Astrocyte of the hippocampus (primary cell): Measurements from ENCODE around the gene EMC8.
"Not testable (repeated sequence)": the region's sequence is repeated elsewhere in the genome, so short reads cannot be mapped to it uniquely, and the experiment has no call there.

Source experiments
- DNase-seq: peaks from one replicate; pipeline ENCODE4 v3.0.0; 2011; ENCODE audit warnings: low read depth, low spot score

The EMC8 gene

DNA sequence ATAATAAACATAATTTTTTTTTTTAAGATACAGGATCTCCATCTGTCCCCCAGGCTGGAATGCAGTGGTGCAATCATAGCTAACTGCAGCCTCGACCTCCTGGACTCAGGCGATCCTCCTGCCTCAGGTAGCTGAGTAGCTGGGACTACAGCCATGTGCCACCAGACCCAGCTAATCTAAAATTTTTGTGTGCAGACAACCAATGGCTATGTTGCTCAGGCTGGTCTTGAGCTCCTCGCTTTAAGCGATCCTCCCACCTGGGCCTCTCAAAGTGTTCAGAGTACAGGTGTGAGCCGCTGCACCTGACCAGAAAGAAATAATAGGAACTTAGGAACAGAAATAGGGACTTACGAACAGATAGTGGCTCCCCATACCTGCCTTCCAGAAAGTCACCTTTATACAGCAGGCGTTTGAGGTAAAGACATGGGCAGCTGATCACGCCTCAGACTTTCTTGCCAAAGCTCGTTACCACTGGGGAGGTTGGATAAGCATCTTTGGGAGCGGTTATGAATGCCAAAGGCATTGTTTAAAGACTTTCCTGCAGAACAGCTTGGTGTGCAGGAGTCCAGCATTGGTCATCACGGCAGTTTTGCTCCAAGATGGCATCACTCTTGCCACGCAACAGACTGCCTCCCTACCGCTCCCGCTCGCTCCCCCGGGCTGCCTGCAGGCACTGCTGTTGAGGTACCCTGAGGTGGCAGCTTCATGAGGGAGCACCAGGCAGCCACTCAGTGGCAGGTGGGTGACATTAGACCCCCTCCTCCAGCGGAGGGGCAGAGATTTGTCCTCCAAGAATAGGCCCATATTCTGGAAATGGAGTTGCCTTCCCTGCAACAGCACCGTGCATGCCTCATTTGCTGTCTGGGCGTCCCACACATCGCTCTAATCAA, 13.7 kb upstream of the EMC8 start:
- no peak for DNase-seq

- DNase-seq = peak; percentile 18
Observed at GRCh38 chr16:85812031-85812807, 12.9 kb upstream of the EMC8 start.

- no peak for DNase-seq
Observed at GRCh38 chr16:85810742-85811115, 11.4 kb upstream of the EMC8 start.

DNA sequence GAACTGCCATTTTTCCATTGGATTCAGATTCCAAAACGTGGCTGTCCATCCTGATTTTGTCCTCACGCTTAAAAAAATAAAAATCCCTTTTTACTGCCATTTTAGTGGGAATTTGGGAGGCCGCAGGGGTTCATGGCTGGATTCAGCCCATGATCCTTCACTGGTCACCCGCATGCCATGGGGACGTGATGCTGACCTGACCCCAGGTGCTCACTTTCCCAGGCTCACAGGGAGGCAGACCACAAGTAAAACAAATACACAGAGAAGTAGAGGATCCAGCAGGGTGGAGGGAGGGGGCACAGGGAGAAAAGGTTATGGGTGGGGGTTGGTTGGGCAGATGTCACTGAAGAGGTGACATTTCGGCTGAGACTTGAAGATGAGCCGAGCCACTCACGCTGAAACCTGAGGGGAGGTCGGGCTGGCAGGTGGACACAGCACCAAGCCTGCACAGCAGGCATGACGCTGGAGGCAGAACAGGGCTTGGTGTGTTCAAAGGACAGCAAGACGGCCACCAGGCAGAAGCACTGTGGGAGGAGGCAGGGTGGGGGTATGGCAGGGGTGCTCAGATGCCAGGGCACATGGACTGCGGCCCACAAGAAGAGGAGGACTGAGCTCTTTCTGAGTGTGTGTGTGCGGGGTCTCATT, 10.9 kb upstream of the EMC8 start:
- no peak for DNase-seq

DNA sequence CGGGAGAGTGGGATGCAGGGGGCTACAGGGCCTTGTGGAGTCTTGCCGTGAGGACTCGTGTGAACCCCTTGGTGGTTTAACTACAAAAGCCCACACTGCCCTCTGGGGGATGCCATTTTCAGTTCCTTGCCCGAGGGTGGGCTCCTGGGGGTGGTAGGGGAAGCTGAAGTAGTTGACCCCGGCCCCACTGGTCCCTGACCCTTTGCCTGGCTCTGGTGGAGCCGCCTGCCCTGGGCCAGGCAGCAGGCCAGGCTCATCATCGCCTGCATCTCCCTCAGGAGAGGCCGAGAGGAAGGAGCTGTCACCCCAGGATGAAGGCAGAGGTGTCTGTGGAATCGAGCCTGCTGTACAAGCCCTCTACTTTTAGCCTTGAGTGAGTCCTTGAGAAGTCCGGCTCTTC, 10.3 kb upstream of the EMC8 start:
- no peak for DNase-seq

DNA sequence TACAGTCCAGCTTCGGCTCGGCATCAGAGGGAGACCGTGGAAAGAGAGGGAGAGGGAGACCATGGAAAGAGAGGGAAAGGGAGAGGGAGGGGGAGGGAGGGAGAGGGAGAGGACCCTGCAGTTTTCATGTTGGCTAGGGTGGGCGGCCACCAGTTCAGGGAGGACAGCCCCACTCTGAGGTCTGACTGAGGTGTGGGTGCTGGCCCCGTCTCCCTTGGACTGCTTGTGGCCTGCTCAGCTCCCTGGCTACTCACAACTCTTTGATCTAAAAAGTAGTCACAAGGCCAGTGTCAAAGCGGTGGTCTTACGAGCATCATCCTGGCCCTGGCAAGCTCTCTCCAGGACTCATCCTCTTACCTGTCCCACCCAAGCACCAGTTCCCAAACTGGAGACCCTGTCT, 9.6 kb upstream of the EMC8 start:
- no peak for DNase-seq

- not testable (repeated sequence) for DNase-seq
Observed at GRCh38 chr16:85808104-85808503, 8.8 kb upstream of the EMC8 start.

GRCh38 chr16:85807340-85807739, 8.0 kb upstream of the EMC8 start:
- DNase-seq = not testable (repeated sequence)

GRCh38 chr16:85806539-85806938, 7.2 kb upstream of the EMC8 start:
- no peak for DNase-seq

- DNase-seq = no peak
Observed at GRCh38 chr16:85805442-85806045, 6.2 kb upstream of the EMC8 start.

- DNase-seq = no peak
Observed at GRCh38 chr16:85803570-85803969, 4.2 kb upstream of the EMC8 start.

DNA sequence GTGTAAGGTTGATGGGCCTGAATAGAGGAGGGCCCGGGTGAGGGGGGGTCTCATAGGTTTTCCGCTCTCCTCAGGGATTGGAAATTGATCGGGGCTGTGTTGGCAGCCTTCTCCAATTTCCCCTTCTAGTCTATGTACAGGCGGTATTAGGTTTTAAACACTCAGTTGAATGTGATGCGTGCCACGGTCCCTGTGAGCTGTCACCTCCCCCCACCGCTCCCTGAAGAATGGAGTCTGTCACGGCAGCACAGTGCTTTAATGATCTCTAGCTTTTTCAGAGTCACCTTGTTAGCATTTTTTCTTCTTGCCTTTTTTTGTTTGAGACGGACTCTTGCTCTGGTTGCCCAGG, 951 bp upstream of the EMC8 start:
- DNase-seq = peak; percentile 64

DNA sequence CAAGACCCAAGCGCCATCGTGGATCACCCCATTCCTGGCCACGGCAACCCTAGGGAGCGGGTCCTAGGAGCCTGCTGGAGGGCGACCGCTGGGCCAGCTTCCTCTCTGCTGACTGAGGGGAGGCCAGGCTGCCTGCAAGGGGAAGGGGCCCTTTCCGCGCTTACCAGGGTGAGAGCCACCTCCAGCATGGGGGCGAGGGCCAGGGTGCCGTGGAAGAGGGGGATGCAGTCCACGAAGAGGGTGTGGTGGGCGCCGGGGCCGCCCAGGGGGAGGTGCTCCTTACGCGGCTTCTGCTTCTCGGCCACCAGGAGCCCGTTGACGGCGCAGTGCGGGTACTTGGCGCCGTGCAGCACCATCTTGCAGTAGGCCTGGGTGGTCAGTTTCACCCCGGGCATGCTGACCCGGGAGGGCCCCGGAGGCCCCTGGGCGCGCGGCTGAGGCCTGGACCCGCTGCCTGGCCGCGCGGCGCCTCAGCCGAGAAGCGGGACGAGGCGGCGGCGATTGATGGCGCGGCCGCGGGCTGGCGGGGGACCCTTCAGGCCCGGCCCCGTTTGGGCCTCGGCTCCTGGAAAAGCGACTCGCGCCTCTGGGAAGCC, 345 bp downstream of the EMC8 start:
- no peak for DNase-seq

DNA sequence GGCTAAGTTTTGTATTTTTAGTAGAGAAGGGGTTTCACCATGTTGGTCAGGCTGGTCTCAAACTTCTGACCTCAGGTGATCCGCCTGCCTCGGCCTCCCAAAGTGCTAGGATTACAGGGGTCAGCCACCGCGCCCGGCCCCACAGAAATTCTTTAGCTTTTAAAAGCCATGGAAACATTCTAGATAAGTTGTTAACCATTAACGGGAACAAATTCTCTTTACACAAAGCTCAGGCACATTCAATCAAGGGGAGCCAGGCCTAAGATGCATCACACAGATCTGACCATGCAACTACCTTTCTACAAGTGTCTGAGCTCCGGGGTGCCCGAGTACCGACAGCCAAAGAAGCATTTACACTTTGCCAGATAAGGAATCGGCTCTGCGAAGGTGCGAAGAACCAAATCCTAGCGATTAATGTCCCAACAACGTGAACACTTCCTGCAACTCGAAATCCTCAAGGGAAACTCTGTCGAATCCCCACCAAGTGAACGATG, 1.0 kb downstream of the EMC8 start:
- DNase-seq = no peak

GRCh38 chr16:85796599-85796998, 2.7 kb downstream of the EMC8 start:
- DNase-seq = no peak

DNA sequence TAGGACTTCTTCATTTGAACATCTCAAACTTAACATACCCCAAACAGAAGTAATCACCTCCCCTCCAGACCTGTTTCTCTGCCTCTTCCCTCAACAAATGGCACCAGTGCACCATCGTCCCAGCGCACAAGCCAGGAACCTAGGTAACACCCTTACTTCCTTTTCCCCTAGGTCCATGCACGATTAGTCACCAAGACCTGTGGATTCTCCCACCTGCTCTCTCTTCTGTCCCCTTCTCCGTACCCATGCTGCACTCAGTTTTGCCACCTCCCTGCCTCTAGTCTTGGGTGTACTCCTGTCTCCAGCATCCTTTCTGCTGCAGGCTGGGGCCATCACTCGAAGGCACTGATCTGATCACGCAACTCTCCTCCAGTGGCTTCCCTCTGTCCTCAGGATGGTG, 3.2 kb downstream of the EMC8 start:
- DNase-seq = no peak

GRCh38 chr16:85794696-85795095, 4.6 kb downstream of the EMC8 start:
- no peak for DNase-seq

GRCh38 chr16:85793662-85794298, 5.6 kb downstream of the EMC8 start:
- no peak for DNase-seq

GRCh38 chr16:85789773-85790172, 9.6 kb downstream of the EMC8 start:
- no peak for DNase-seq

DNA sequence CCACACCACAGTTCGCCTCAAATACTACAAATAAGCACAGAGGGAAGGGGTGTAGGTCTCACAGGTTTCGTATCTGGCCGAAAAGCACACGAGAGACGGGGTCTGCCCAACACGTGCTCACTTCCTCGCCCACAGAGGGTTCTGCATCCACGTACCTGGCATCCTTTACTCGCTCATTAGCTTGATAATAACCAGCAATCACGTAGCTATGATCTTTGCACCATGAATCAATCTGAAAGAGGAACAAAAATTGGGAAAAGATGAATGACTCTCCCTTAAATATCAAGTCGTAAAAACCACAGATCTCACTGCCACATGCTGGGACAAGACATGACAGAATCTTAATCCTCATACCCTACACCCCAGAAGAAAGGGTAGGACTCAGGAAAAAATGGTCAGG, 10.5 kb downstream of the EMC8 start:
- no peak for DNase-seq

DNA sequence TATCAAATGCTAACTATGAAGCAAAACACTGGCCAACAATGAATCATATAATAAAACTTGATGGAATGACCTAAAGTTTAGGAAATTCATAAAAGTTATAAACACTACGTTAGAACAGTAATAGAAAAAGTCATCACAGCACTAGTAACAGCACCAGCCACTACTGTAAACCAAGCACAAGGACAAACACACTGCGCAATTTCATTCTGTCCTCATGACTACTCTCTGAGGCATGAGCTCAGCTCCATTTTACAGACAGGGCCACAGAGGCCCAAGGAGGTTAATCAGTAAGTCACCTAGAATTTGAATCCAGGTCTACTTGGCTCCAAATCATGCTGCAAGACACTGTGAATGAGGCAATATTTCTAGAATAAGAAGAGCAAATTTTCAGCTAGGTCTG, 13.4 kb downstream of the EMC8 start:
- DNase-seq = no peak
